Liver (tissue), 9 donors: ENCODE results near the gene SHISAL1. TPM values are rescaled to one million over a fixed set of nuclear protein-coding genes. Genes with fewer than 3 reads are reported as not detected.

Experiments
- DNase-seq: peaks from one replicate; pipeline ENCODE4 v3.0.0-alpha.2; 2017; ENCODE audit warnings: low spot score
- H3K27ac ChIP-seq, 2 donors: one replicate each; pipeline ENCODE4 v1.7.0; 2013; ENCODE audit warnings: inconsistent platforms in 2 of 2, low read length in 2 of 2, control low read depth in 1 of 2, low read depth in 1 of 2, mild to moderate bottlenecking in 1 of 2
- H3K27me3 ChIP-seq, 4 donors: one replicate each; pipeline versions ENCODE4 v1.6.1 to v1.7.0; 2013; ENCODE audit warnings: low read length in 3 of 4, inconsistent platforms in 1 of 4, mild to moderate bottlenecking in 1 of 4, moderate library complexity in 1 of 4; ENCODE audit not compliant: control insufficient read depth in 4 of 4, insufficient read depth in 4 of 4
- H3K36me3 ChIP-seq, 4 donors: one replicate each; pipeline versions ENCODE4 v1.6.1 to v1.7.0; 2013; ENCODE audit warnings: low read length in 3 of 4, mild to moderate bottlenecking in 3 of 4, low read depth in 1 of 4, moderate library complexity in 1 of 4; ENCODE audit not compliant: control insufficient read depth in 4 of 4, insufficient read depth in 3 of 4
- H3K4me1 ChIP-seq, 4 donors: one replicate each; pipeline versions ENCODE4 v1.6.1 to v1.7.0; 2013; ENCODE audit warnings: low read length in 3 of 4, mild to moderate bottlenecking in 3 of 4, moderate library complexity in 1 of 4; ENCODE audit not compliant: control insufficient read depth in 4 of 4, insufficient read depth in 4 of 4
- H3K4me3 ChIP-seq, 3 donors: one replicate each; pipeline versions ENCODE4 v1.6.1 to v1.7.0; 2013; ENCODE audit warnings: low read length in 3 of 3, control low read depth in 1 of 3, low read depth in 1 of 3, mild to moderate bottlenecking in 1 of 3
- H3K9ac ChIP-seq, 2 donors: one replicate each; pipeline ENCODE4 v1.7.0; 2013; ENCODE audit warnings: low read length in 2 of 2, mild to moderate bottlenecking in 2 of 2, moderate library complexity in 2 of 2, control low read depth in 1 of 2, low read depth in 1 of 2
- H3K9me3 ChIP-seq, 4 donors: one replicate each; pipeline versions ENCODE4 v1.6.1 to v1.7.0; 2013; ENCODE audit warnings: low read length in 3 of 4; ENCODE audit not compliant: control insufficient read depth in 4 of 4
- EGR1 ChIP-seq, 2 donors: IDR thresholded peaks; 2 replicates each; pipeline ENCODE4 v1.6.1; 2016 to 2018; ENCODE audit warnings: antibody characterized with exemption in 2 of 2, low read depth in 2 of 2
- GABPA ChIP-seq, 2 donors: IDR thresholded peaks in 1 of 2; conservative IDR thresholded peaks in 1 of 2; 2 replicates each; pipeline ENCODE4 v1.6.1; 2016; ENCODE audit warnings: antibody characterized with exemption in 2 of 2, mild to moderate bottlenecking in 1 of 2, moderate library complexity in 1 of 2
- HNF4A ChIP-seq, 2 donors: conservative IDR thresholded peaks; 2 replicates each; pipeline ENCODE4 v1.6.1; 2016; ENCODE audit warnings: antibody characterized with exemption in 2 of 2, mild to moderate bottlenecking in 2 of 2
- HNF4G ChIP-seq: IDR thresholded peaks from 2 replicates; pipeline ENCODE4 v1.6.1; 2016; ENCODE audit warnings: antibody characterized with exemption
- NR2F2 ChIP-seq: IDR thresholded peaks from 2 replicates; pipeline ENCODE4 v1.6.1; 2016; ENCODE audit warnings: antibody characterized with exemption
- RAD21 ChIP-seq, 2 donors: IDR thresholded peaks; 2 replicates each; pipeline ENCODE4 v1.6.1; 2016; ENCODE audit warnings: antibody characterized with exemption in 2 of 2, mild to moderate bottlenecking in 2 of 2
- RXRA ChIP-seq, 2 donors: IDR thresholded peaks; 2 replicates each; pipeline ENCODE4 v1.6.1; 2017 to 2018; ENCODE audit warnings: antibody characterized with exemption in 2 of 2, mild to moderate bottlenecking in 1 of 2
- WGBS: extraction: QIAGEN DNeasy Blood & Tissue Kit; methylation state at CpG from one replicate; pipeline ENCODE4 v1.1.7; 2013; 5-methylcytosine and 5-hydroxymethylcytosine counted together
- polyA plus RNA-seq, 2 donors: library from polyadenylated mRNA; stranded (reverse) in 1 of 2; unstranded in 1 of 2; fragments of 200-250 nt in 1 of 2; fragments of >200 nt in 1 of 2; fragmentation: Nextera tagmentation in 1 of 2; extraction: Ambion mirVana in 1 of 2; gene quantifications; one replicate each; pipeline versions ENCODE4 v1.2.1 to v1.2.3, GENCODE V29; 2013 to 2015
- total RNA-seq, 2 donors: library from RNA; depleted of rRNA; stranded (reverse); fragments of >200 nt; gene quantifications; one replicate each; pipeline ENCODE4 v1.2.3, GENCODE V29; 2014
- TF ChIP-seq, protein P1 (sequence below): IDR thresholded peaks from 2 replicates; pipeline ENCODE4 v1.6.1; 2016; ENCODE audit warnings: antibody characterized with exemption
- TF ChIP-seq, protein P2 (sequence below): IDR thresholded peaks from 2 replicates; pipeline ENCODE4 v1.6.1; 2016; ENCODE audit warnings: antibody characterized with exemption
- TF ChIP-seq, protein P3 (sequence below): IDR thresholded peaks from 2 replicates; pipeline ENCODE4 v1.6.1; 2016; ENCODE audit warnings: antibody characterized with exemption
- TF ChIP-seq, protein P4 (sequence below): IDR thresholded peaks from 2 replicates; pipeline ENCODE4 v1.6.1; 2016; ENCODE audit warnings: antibody characterized with exemption, mild to moderate bottlenecking
- donor health status: healthy.
- donor health status: healthy.
- donor health status: healthy.
- donor health status: healthy.
- donor health status: healthy.

SHISAL1 gene
- total and polyA plus RNA-seq, 4 donors, result 0.07 to 0.17 (median 0.13) TPM

DNA sequence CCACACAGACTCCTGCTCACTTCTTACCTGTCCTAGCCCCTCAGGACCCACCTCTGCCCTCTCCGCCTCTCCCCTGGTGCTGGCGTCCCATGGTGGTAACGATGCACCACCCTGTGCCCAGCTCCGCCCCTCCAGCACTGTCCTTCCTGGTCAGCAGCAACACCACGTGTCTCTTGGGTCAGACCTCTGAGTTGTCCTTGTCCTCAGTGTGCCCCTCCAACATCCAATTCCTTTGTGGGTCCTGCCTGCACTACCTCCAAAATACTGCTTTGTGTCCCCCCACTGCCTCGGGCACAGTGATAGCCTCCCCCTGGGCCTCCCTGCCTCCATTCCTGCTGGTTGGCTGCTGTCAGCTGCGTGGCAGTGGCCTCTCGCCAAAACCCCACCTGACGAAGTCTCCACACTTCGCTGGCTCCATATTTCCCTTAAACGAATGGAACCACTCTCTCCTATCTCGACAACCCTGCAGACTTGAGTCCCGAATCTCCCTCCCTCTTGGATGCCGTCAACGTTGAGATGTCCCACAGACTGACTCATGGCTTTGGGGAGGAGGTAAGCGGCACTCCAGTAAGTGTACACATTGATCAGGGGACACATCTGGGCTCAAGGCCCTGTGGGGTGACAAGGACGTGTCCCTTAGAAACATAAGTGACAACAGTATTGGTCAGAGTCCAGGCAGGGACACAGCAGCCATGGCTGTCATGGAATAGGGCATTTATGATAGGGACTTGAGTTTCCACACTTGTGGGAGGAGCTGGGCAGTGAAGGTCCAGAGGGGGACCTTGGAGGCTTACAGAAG lies 42.8 kb downstream of the SHISAL1 start:
- no peak for TF ChIP-seq RAD21 (IDR thresholded peaks at IDR 0.05)
- TF ChIP-seq, protein P1, sequence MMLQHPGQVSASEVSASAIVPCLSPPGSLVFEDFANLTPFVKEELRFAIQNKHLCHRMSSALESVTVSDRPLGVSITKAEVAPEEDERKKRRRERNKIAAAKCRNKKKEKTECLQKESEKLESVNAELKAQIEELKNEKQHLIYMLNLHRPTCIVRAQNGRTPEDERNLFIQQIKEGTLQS, result no peak
- no peak for TF ChIP-seq EGR1 (IDR thresholded peaks at IDR 0.05; ENCODE audit: low read depth in 2 of 2)
- TF ChIP-seq, protein P2, sequence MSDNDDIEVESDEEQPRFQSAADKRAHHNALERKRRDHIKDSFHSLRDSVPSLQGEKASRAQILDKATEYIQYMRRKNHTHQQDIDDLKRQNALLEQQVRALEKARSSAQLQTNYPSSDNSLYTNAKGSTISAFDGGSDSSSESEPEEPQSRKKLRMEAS, result no peak
- TF ChIP-seq HNF4G, result no peak
- no peak for TF ChIP-seq NR2F2
- no peak for TF ChIP-seq GABPA (IDR thresholded peaks at IDR 0.05 in 1 of 2, conservative IDR thresholded peaks at IDR 0.05 in 1 of 2)
- Histone ChIP-seq H3K9ac (no peak overlapping the region), H3K4me3 (no peak overlapping the region), H3K27ac (no peak overlapping the region), H3K9me3 (no peaks in the 10 kb centered on the region), H3K36me3 (no peaks in the 10 kb centered on the region), H3K27me3 (no peaks in the 10 kb centered on the region), H3K4me1 (no peaks in the 10 kb centered on the region)
- no peak for DNase-seq
- WGBS, result 84% methylated on average over 17 of the region's 17 CpGs

DNA sequence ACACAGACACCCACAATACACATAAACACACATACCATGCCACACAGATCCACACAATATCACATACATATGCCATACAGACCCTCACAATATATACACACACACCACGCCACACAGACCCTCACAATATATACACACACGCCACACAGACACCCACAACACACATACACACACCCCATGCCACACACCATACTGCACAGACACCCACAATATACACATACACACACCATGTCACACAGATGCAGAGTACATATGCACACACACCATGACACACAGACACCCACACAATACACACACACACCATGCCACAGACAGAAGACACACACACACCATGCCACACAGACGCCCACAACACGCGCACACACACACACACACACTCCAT lies 43.6 kb downstream of the SHISAL1 start:
- no peak for DNase-seq
- H3K4me3 ChIP-seq, result no peak overlapping the region
- TF ChIP-seq, protein P2, result no peak
- TF ChIP-seq RAD21 (IDR thresholded peaks at IDR 0.05) (no peak), EGR1 (IDR thresholded peaks at IDR 0.05; ENCODE audit: low read depth in 2 of 2) (no peak), GABPA (IDR thresholded peaks at IDR 0.05 in 1 of 2, conservative IDR thresholded peaks at IDR 0.05 in 1 of 2) (no peak), HNF4G (no peak), HNF4A (conservative IDR thresholded peaks at IDR 0.05) (no peak), RXRA (IDR thresholded peaks at IDR 0.05) (no peak)
- TF ChIP-seq, protein P3, sequence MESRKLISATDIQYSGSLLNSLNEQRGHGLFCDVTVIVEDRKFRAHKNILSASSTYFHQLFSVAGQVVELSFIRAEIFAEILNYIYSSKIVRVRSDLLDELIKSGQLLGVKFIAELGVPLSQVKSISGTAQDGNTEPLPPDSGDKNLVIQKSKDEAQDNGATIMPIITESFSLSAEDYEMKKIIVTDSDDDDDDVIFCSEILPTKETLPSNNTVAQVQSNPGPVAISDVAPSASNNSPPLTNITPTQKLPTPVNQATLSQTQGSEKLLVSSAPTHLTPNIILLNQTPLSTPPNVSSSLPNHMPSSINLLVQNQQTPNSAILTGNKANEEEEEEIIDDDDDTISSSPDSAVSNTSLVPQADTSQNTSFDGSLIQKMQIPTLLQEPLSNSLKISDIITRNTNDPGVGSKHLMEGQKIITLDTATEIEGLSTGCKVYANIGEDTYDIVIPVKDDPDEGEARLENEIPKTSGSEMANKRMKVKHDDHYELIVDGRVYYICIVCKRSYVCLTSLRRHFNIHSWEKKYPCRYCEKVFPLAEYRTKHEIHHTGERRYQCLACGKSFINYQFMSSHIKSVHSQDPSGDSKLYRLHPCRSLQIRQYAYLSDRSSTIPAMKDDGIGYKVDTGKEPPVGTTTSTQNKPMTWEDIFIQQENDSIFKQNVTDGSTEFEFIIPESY, result no peak
- TF ChIP-seq, protein P4, sequence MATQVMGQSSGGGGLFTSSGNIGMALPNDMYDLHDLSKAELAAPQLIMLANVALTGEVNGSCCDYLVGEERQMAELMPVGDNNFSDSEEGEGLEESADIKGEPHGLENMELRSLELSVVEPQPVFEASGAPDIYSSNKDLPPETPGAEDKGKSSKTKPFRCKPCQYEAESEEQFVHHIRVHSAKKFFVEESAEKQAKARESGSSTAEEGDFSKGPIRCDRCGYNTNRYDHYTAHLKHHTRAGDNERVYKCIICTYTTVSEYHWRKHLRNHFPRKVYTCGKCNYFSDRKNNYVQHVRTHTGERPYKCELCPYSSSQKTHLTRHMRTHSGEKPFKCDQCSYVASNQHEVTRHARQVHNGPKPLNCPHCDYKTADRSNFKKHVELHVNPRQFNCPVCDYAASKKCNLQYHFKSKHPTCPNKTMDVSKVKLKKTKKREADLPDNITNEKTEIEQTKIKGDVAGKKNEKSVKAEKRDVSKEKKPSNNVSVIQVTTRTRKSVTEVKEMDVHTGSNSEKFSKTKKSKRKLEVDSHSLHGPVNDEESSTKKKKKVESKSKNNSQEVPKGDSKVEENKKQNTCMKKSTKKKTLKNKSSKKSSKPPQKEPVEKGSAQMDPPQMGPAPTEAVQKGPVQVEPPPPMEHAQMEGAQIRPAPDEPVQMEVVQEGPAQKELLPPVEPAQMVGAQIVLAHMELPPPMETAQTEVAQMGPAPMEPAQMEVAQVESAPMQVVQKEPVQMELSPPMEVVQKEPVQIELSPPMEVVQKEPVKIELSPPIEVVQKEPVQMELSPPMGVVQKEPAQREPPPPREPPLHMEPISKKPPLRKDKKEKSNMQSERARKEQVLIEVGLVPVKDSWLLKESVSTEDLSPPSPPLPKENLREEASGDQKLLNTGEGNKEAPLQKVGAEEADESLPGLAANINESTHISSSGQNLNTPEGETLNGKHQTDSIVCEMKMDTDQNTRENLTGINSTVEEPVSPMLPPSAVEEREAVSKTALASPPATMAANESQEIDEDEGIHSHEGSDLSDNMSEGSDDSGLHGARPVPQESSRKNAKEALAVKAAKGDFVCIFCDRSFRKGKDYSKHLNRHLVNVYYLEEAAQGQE, result no peak

More for the DNA sequence above, 43.6 kb downstream of the SHISAL1 start:
- Histone ChIP-seq H3K36me3 (no peaks in the 10 kb centered on the region), H3K9ac (no peak overlapping the region), H3K9me3 (no peaks in the 10 kb centered on the region), H3K27me3 (no peaks in the 10 kb centered on the region), H3K27ac (no peak overlapping the region), H3K4me1 (no peaks in the 10 kb centered on the region)
- WGBS, result 83% methylated on average over 5 of the region's 5 CpGs
